Gastrocnemius medialis (tissue), 4 donors: ENCODE measurements around the gene ARFGAP2. TPM values are rescaled to one million over a fixed set of nuclear protein-coding genes. Genes with fewer than 3 reads are reported as not detected.

ENCODE experiments used
- ATAC-seq, 2 donors: fragments of 150-250 bp; one replicate each; pipeline ENCODE4 v1.9.1; 2016
- DNase-seq, 2 donors: peaks; one replicate each; pipeline ENCODE4 v3.0.0-alpha.2; 2019
- H3K27ac ChIP-seq, 4 donors: fragments of 200-600 bp; sonication (generic); 1 replicate in 1 of 4; 2 replicates in 3 of 4; pipeline ENCODE4 v1.5.1; 2016 to 2018; ENCODE audit warnings: mild to moderate bottlenecking in 2 of 4, moderate library complexity in 1 of 4
- H3K27me3 ChIP-seq, 3 donors: fragments of 200-600 bp; sonication (generic) in 2 of 3; 1 replicate in 1 of 3; 2 replicates in 2 of 3; pipeline versions ENCODE4 v1.5.1 to v1.6.0; 2016 to 2019; ENCODE audit warnings: mild to moderate bottlenecking in 1 of 3, moderate library complexity in 1 of 3
- H3K36me3 ChIP-seq, 2 donors: fragments of 200-600 bp; sonication (generic) in 1 of 2; one replicate each; pipeline ENCODE4 v1.5.1; 2017 to 2018
- H3K4me1 ChIP-seq, 2 donors: fragments of 200-600 bp; sonication (generic) in 1 of 2; one replicate each; pipeline ENCODE4 v1.5.1; 2016 to 2017; ENCODE audit warnings: mild to moderate bottlenecking in 2 of 2
- H3K4me3 ChIP-seq, 4 donors: fragments of 200-600 bp; sonication (generic) in 3 of 4; 1 replicate in 1 of 4; 2 replicates in 3 of 4; pipeline ENCODE4 v1.5.1; 2016 to 2019; ENCODE audit warnings: mild to moderate bottlenecking in 2 of 4
- H3K9me3 ChIP-seq, 3 donors: fragments of 200-600 bp; sonication (generic) in 2 of 3; 1 replicate in 1 of 3; 2 replicates in 2 of 3; pipeline ENCODE4 v1.5.1; 2016 to 2019
- CTCF ChIP-seq, 5 experiments: fragments of 450-650 bp in 3 of 5; fragments of 200-600 bp in 2 of 5; sonication (generic) in 2 of 5; IDR thresholded peaks in 4 of 5; conservative IDR thresholded peaks in 1 of 5; 1 replicate in 4 of 5; 2 replicates in 1 of 5; pipeline ENCODE4 v1.5.1; 2016 to 2019; ENCODE audit warnings: antibody characterized with exemption in 5 of 5, mild to moderate bottlenecking in 3 of 5, moderate library complexity in 3 of 5
- POLR2A ChIP-seq, 2 donors: fragments of 450-650 bp; IDR thresholded peaks; one replicate each; pipeline ENCODE4 v1.6.1; 2017; ENCODE audit warnings: antibody characterized with exemption in 2 of 2, mild to moderate bottlenecking in 2 of 2, moderate library complexity in 2 of 2
- in situ Hi-C, 4 donors: fragments of 200-750 bp; cut with MboI; loops; one replicate each; pipeline versions ENCODE4 v1.15.0 to v1.8.0; 2017; ENCODE audit warnings: low sequenced_read_pairs in 4 of 4
- intact Hi-C: fragments of 100-400 bp; cut with DNase I; formaldehyde crosslinking; loops from one replicate; pipeline ENCODE4 v1.15.1; 2023; ENCODE audit warnings: low total_unique reads
- total RNA-seq, 4 donors: library from RNA; depleted of rRNA; stranded (reverse); fragments of >200 nt; gene quantifications; one replicate each; pipeline versions ENCODE4 v1.1.0 to v1.2.3, GENCODE V29; 2016

ARFGAP2 gene
- total RNA-seq, 4 donors from 2014 or later: 120 to 165 (median 142) TPM

GRCh38 chr11:47186700-47187695 is 10.3 kb upstream of the ARFGAP2 start:
- no peaks in the 10 kb centered on the region for H3K27me3 ChIP-seq

GRCh38 chr11:47186076-47186699 is 9.5 kb upstream of the ARFGAP2 start, which contains the start of gene PACSIN3:
Gene PACSIN3, minus strand, starts transcription at chr11:47186434. Its CDS starts 3,707 bp downstream, at chr11:47182727.
- in situ Hi-C loops (loop anchor here in 1 of 4 donors (10.0 kb wide), 1 partner anchor 169 kb away; the partner anchor contains the start of gene MYBPC3), intact Hi-C loops (loop anchor here (2.0 to 10.0 kb wide), 5 partner anchors 63 to 821 kb away; partner anchors contain the start of genes ACP2, CELF1, FNBP4 and RAPSN)
- DNase-seq (peak in 1 of 2 donors; percentile 65), ATAC-seq (peak; percentile 28 to 43)
- TF ChIP-seq CTCF (IDR thresholded peaks at IDR 0.05 in 4 of 5, conservative IDR thresholded peaks at IDR 0.05 in 1 of 5) (peak in 3 of 5 experiments; percentile 13 to 34 (median 28)), POLR2A (IDR thresholded peaks at IDR 0.05) (peak in 1 of 2 donors; percentile 59)
- Histone ChIP-seq H3K27me3 (no peaks in the 10 kb centered on the region), H3K27ac (peak within 1 kb of the TSS; percentile 97 to 99 (median 98)), H3K9me3 (no peaks in the 10 kb centered on the region), H3K4me3 (peak within 1 kb of the TSS; percentile 68 to 91 (median 84)), H3K36me3 (no peaks in the 10 kb centered on the region), H3K4me1 (peaks cover 46 to 64% of the 10 kb centered on the region in 2 donors)

More at GRCh38 chr11:47186700-47187695, 10.3 kb upstream of the ARFGAP2 start:
- TF ChIP-seq CTCF (IDR thresholded peaks at IDR 0.05 in 4 of 5, conservative IDR thresholded peaks at IDR 0.05 in 1 of 5) (peak in 2 of 5 experiments; percentile 11 to 21), POLR2A (IDR thresholded peaks at IDR 0.05) (peak; percentile 53 to 81)
- Histone ChIP-seq H3K4me3 (peak overlapping the region; percentile 68 to 91 (median 84)), H3K36me3 (no peaks in the 10 kb centered on the region), H3K4me1 (peaks cover 38 to 56% of the 10 kb centered on the region in 2 donors), H3K27ac (peak overlapping the region; percentile 97 to 99 (median 98)), H3K9me3 (no peaks in the 10 kb centered on the region)
- intact Hi-C loops (loop anchor here (1.0 to 10.0 kb wide), 7 partner anchors 27 to 822 kb away; partner anchors contain the start of genes ACP2, CELF1, DDB2 and FNBP4), in situ Hi-C loops (loop anchor here in 1 of 4 donors (10.0 kb wide), 1 partner anchor 168 kb away; the partner anchor contains the start of gene MYBPC3)
- peak; percentile 42 for ATAC-seq
- DNase-seq: peak; percentile 76 to 90

- DNase-seq (peak; percentile 73 to 87), ATAC-seq (peak; percentile 8 to 24)
- intact Hi-C loops (loop anchor here (2.0 to 10.0 kb wide), 5 partner anchors 63 to 821 kb away; partner anchors contain the start of genes ACP2, CELF1, FNBP4 and RAPSN), in situ Hi-C loops (loop anchor here in 1 of 4 donors (10.0 kb wide), 1 partner anchor 169 kb away; the partner anchor contains the start of gene MYBPC3)
- TF ChIP-seq POLR2A (IDR thresholded peaks at IDR 0.05) (peak; percentile 60 to 80), CTCF (IDR thresholded peaks at IDR 0.05 in 4 of 5, conservative IDR thresholded peaks at IDR 0.05 in 1 of 5) (no peak)
- peak overlapping the region; percentile 97 to 99 (median 98) for H3K27ac ChIP-seq
- peak overlapping the region; percentile 68 to 91 (median 84) for H3K4me3 ChIP-seq
- peaks cover 53 to 70% of the 10 kb centered on the region in 2 donors for H3K4me1 ChIP-seq
- no peaks in the 10 kb centered on the region for H3K9me3 ChIP-seq
- no peaks in the 10 kb centered on the region for H3K36me3 ChIP-seq
- H3K27me3 ChIP-seq: no peaks in the 10 kb centered on the region
Measured at GRCh38 chr11:47185305-47186075, 8.8 kb upstream of the ARFGAP2 start.
